ENCODE results near the gene RAB3C.

The RAB3C gene

GRCh38 chr5:58606064-58606463 is 23.2 kb downstream of the RAB3C start:
- DNase-seq: no peak

- DNase-seq: no peak
These were observed 33.1 kb downstream of the RAB3C start for GRCh38 chr5:58615972-58616371.

- DNase-seq: no peak
These were observed 34.4 kb downstream of the RAB3C start for GRCh38 chr5:58617241-58617640.

GRCh38 chr5:58620336-58620735 is 37.5 kb downstream of the RAB3C start:
- no peak for DNase-seq

GRCh38 chr5:58622936-58623871 is 40.3 kb downstream of the RAB3C start:
- no peak for DNase-seq

GRCh38 chr5:58628626-58629025 is 45.8 kb downstream of the RAB3C start:
- DNase-seq: no peak

- DNase-seq: no peak
These were observed 46.6 kb downstream of the RAB3C start for GRCh38 chr5:58629271-58630159.

- no peak for DNase-seq
These were observed 49.0 kb downstream of the RAB3C start for GRCh38 chr5:58631895-58632294.

- no peak for DNase-seq
These were observed 52.5 kb downstream of the RAB3C start for GRCh38 chr5:58635416-58635815.

GRCh38 chr5:58640011-58640410 is 57.1 kb downstream of the RAB3C start:
- no peak for DNase-seq

GRCh38 chr5:58641533-58641932 is 58.7 kb downstream of the RAB3C start:
- DNase-seq: no peak

GRCh38 chr5:58648846-58649245 is 66.0 kb downstream of the RAB3C start:
- DNase-seq: no peak

GRCh38 chr5:58649716-58650115 is 66.8 kb downstream of the RAB3C start:
- DNase-seq: no peak

- no peak for DNase-seq
These were observed 70.6 kb downstream of the RAB3C start for GRCh38 chr5:58653521-58653920.

GRCh38 chr5:58666141-58666540 is 83.3 kb downstream of the RAB3C start:
- no peak for DNase-seq

- no peak for DNase-seq
These were observed 84.0 kb downstream of the RAB3C start for GRCh38 chr5:58666598-58667581.

GRCh38 chr5:58670582-58670981 is 87.7 kb downstream of the RAB3C start:
- no peak for DNase-seq

GRCh38 chr5:58671155-58671554 is 88.3 kb downstream of the RAB3C start:
- no peak for DNase-seq

- DNase-seq: no peak
These were observed 89.6 kb downstream of the RAB3C start for GRCh38 chr5:58672521-58672920.

- no peak for DNase-seq
These were observed 91.2 kb downstream of the RAB3C start for GRCh38 chr5:58674070-58674469.

- DNase-seq: no peak
These were observed 91.8 kb downstream of the RAB3C start for GRCh38 chr5:58674711-58675110.

- DNase-seq: no peak
These were observed 92.5 kb downstream of the RAB3C start for GRCh38 chr5:58675341-58675740.

- DNase-seq: no peak
These were observed 94.8 kb downstream of the RAB3C start for GRCh38 chr5:58677650-58678049.

All from Kasumi-1 (cell line).